DOHH2 (cell line): ENCODE data around the gene WDR33.

Experiments used
- H3F3A ChIP-seq: fragments of 200-600 bp; sonication (generic), shearing (Covaris generic); 2 replicates; pipeline ENCODE4 v1.6.0; 2016; ENCODE audit warnings: antibody characterized with exemption, mild to moderate bottlenecking; ENCODE audit not compliant: control insufficient read depth, insufficient read depth
- H3K27ac ChIP-seq: fragments of 200-600 bp; sonication (generic); 2 replicates; pipeline ENCODE4 v1.5.1; 2014; ENCODE audit warnings: low read depth, mild to moderate bottlenecking, low read length, moderate library complexity
- H3K27me3 ChIP-seq: fragments of 200-600 bp; sonication (generic); 2 replicates; pipeline ENCODE4 v1.6.1; 2014; ENCODE audit warnings: mild to moderate bottlenecking, low read length, mixed read lengths; ENCODE audit not compliant: control insufficient read depth
- H3K36me3 ChIP-seq: fragments of 200-600 bp; sonication (generic); 2 replicates; pipeline ENCODE4 v1.6.1; 2014; ENCODE audit warnings: mild to moderate bottlenecking, low read length, moderate library complexity, mixed read lengths; ENCODE audit not compliant: control insufficient read depth
- H3K4me1 ChIP-seq: fragments of 200-600 bp; sonication (generic); 2 replicates; pipeline ENCODE4 v1.6.1; 2014; ENCODE audit warnings: mild to moderate bottlenecking, low read length, mixed read lengths; ENCODE audit not compliant: control insufficient read depth
- H3K4me2 ChIP-seq: fragments of 200-600 bp; sonication (generic); 2 replicates; pipeline ENCODE4 v1.6.0; 2014; ENCODE audit warnings: mild to moderate bottlenecking, low read length, moderate library complexity
- H3K4me3 ChIP-seq: fragments of 200-600 bp; sonication (generic); 2 replicates; pipeline ENCODE4 v1.5.1; 2014; ENCODE audit warnings: mild to moderate bottlenecking, low read length, mixed read lengths
- H3K79me2 ChIP-seq: fragments of 200-600 bp; sonication (generic); 2 replicates; pipeline ENCODE4 v1.6.1; 2014; ENCODE audit warnings: mild to moderate bottlenecking, low read length, mixed read lengths; ENCODE audit not compliant: control insufficient read depth
- H3K9me2 ChIP-seq: fragments of 200-600 bp; sonication (generic); replicated peaks from 2 replicates; pipeline ENCODE4 v1.6.1; 2014; ENCODE audit warnings: mild to moderate bottlenecking, low read length, mixed read lengths; ENCODE audit not compliant: control insufficient read depth
- H3K9me3 ChIP-seq: fragments of 200-600 bp; sonication (generic); 2 replicates; pipeline ENCODE4 v1.6.1; 2014; ENCODE audit warnings: antibody characterized with exemption, low read length, mixed read lengths; ENCODE audit not compliant: control insufficient read depth, insufficient read depth
- H4K20me1 ChIP-seq: fragments of 200-600 bp; sonication (generic); 2 replicates; pipeline ENCODE4 v1.6.0; 2014; ENCODE audit warnings: low read depth, mild to moderate bottlenecking, antibody characterized with exemption, low read length, moderate library complexity; ENCODE audit not compliant: control insufficient read depth, insufficient read depth
- CTCF ChIP-seq: fragments of 200-600 bp; sonication (generic); IDR thresholded peaks from one replicate; pipeline ENCODE4 v1.5.1; 2014; ENCODE audit warnings: antibody characterized with exemption, mild to moderate bottlenecking, low read depth, low read length; ENCODE audit not compliant: poor library complexity, severe bottlenecking
- EZH2phosphoT487 ChIP-seq: fragments of 200-600 bp; sonication (generic); IDR thresholded peaks from 2 replicates; pipeline ENCODE4 v1.6.1; 2017; ENCODE audit warnings: borderline replicate concordance, mild to moderate bottlenecking, antibody characterized with exemption, low read length, moderate library complexity, mixed read lengths

WDR33 gene

GRCh38 chr2:127857265-127857808 is 46.4 kb upstream of the WDR33 start:
- peaks cover 60% of the 10 kb centered on the region for H3K79me2 ChIP-seq
- peak overlapping the region; percentile 80 for H3K4me3 ChIP-seq
- peaks cover 20% of the 10 kb centered on the region for H3F3A ChIP-seq
- H3K4me1 ChIP-seq = peaks cover 32% of the 10 kb centered on the region
- H3K4me2 ChIP-seq = peak overlapping the region; percentile 63
- H3K27ac ChIP-seq = peak overlapping the region; percentile 64
- no peaks in the 10 kb centered on the region for H3K9me3 ChIP-seq
- no peaks in the 10 kb centered on the region for H3K9me2 ChIP-seq
- H3K36me3 ChIP-seq = peaks cover 47% of the 10 kb centered on the region
- TF ChIP-seq CTCF (no peak), EZH2phosphoT487 (no peak)
- peaks cover 23% of the 10 kb centered on the region for H4K20me1 ChIP-seq
- no peaks in the 10 kb centered on the region for H3K27me3 ChIP-seq

- peaks cover 23% of the 10 kb centered on the region for H4K20me1 ChIP-seq
- H3K9me2 ChIP-seq = no peaks in the 10 kb centered on the region
- H3K4me1 ChIP-seq = peaks cover 24% of the 10 kb centered on the region
- peaks cover 96% of the 10 kb centered on the region for H3K79me2 ChIP-seq
- H3K36me3 ChIP-seq = peaks cover 80% of the 10 kb centered on the region
- H3K4me2 ChIP-seq = no peak overlapping the region
- TF ChIP-seq CTCF (no peak), EZH2phosphoT487 (no peak)
- no peak overlapping the region for H3K27ac ChIP-seq
- no peaks in the 10 kb centered on the region; the same call in 1 of the 2 replicates for H3F3A ChIP-seq
- no peak overlapping the region for H3K4me3 ChIP-seq
- no peaks in the 10 kb centered on the region for H3K9me3 ChIP-seq
- no peaks in the 10 kb centered on the region for H3K27me3 ChIP-seq
These were observed 42.7 kb upstream of the WDR33 start for GRCh38 chr2:127853671-127854070.

GRCh38 chr2:127852388-127852787 is 41.4 kb upstream of the WDR33 start:
- no peaks in the 10 kb centered on the region for H3K9me3 ChIP-seq
- H3K79me2 ChIP-seq = peaks cover 86% of the 10 kb centered on the region
- H3K4me3 ChIP-seq = no peak overlapping the region
- H3F3A ChIP-seq = peaks cover 2% of the 10 kb centered on the region; the same call in 1 of the 2 replicates
- H4K20me1 ChIP-seq = peaks cover 23% of the 10 kb centered on the region
- H3K27ac ChIP-seq = no peak overlapping the region
- no peaks in the 10 kb centered on the region for H3K9me2 ChIP-seq
- peaks cover 24% of the 10 kb centered on the region for H3K4me1 ChIP-seq
- H3K4me2 ChIP-seq = no peak overlapping the region
- TF ChIP-seq CTCF (no peak), EZH2phosphoT487 (no peak)
- H3K36me3 ChIP-seq = peaks cover 87% of the 10 kb centered on the region
- H3K27me3 ChIP-seq = no peaks in the 10 kb centered on the region
